GM19351 (cell line): ENCODE data around the gene MCM3AP.
A peak's percentile ranks its signal among the peaks of the same experiment; 100 is the strongest.

ENCODE experiments used
- ATAC-seq: cut with Tn5 transposase; IDR thresholded peaks from one replicate; pipeline ENCODE4 v1.9.1; 2021; ENCODE audit warnings: mild to moderate bottlenecking, moderate library complexity; ENCODE audit not compliant: unreplicated experiment

The MCM3AP gene

GRCh38 chr21:46274797-46275390 is 10.5 kb downstream of the MCM3AP start:
- no peak for ATAC-seq

- ATAC-seq, result no peak
Observed at GRCh38 chr21:46273341-46273740, 12.1 kb downstream of the MCM3AP start.

GRCh38 chr21:46269466-46269865 is 15.9 kb downstream of the MCM3AP start:
- no peak for ATAC-seq

- ATAC-seq, result no peak
Observed at GRCh38 chr21:46268371-46268770, 17.0 kb downstream of the MCM3AP start.

GRCh38 chr21:46266946-46267345 is 18.5 kb downstream of the MCM3AP start:
- no peak for ATAC-seq

GRCh38 chr21:46265736-46266525 is 19.5 kb downstream of the MCM3AP start:
- no peak for ATAC-seq

- no peak for ATAC-seq
Observed at GRCh38 chr21:46264690-46265144, 20.7 kb downstream of the MCM3AP start.

GRCh38 chr21:46264046-46264689 is 21.2 kb downstream of the MCM3AP start:
- no peak for ATAC-seq

- ATAC-seq, result no peak
Observed at GRCh38 chr21:46256501-46256994, 28.9 kb downstream of the MCM3AP start.

GRCh38 chr21:46255758-46256337 is 29.6 kb downstream of the MCM3AP start:
- ATAC-seq, result no peak

GRCh38 chr21:46255166-46255565 is 30.2 kb downstream of the MCM3AP start:
- no peak for ATAC-seq

- no peak for ATAC-seq
Observed at GRCh38 chr21:46254208-46254975, 31.0 kb downstream of the MCM3AP start.

GRCh38 chr21:46253610-46254124 is 31.7 kb downstream of the MCM3AP start:
- ATAC-seq, result peak; percentile 59

GRCh38 chr21:46252840-46253239 is 32.6 kb downstream of the MCM3AP start:
- ATAC-seq, result no peak

- no peak for ATAC-seq
Observed at GRCh38 chr21:46250146-46250725, 35.2 kb downstream of the MCM3AP start.

- ATAC-seq, result no peak
Observed at GRCh38 chr21:46248827-46249226, 36.6 kb downstream of the MCM3AP start.

GRCh38 chr21:46248422-46248782 is 37.0 kb downstream of the MCM3AP start:
- no peak for ATAC-seq

- ATAC-seq, result no peak
Observed at GRCh38 chr21:46247699-46248421, 37.6 kb downstream of the MCM3AP start.

- no peak for ATAC-seq
Observed at GRCh38 chr21:46246345-46246744, 39.1 kb downstream of the MCM3AP start.
